GM12872 (cell line): ENCODE measurements around the gene RAD51B.

Experiments used
- TF ChIP-seq, protein P1 (sequence below): IDR thresholded peaks from 3 replicates; pipeline ENCODE4 v1.5.1; 2011; ENCODE audit warnings: low read depth, mild to moderate bottlenecking, low read length, moderate library complexity; ENCODE audit not compliant: insufficient read depth

Gene RAD51B

DNA sequence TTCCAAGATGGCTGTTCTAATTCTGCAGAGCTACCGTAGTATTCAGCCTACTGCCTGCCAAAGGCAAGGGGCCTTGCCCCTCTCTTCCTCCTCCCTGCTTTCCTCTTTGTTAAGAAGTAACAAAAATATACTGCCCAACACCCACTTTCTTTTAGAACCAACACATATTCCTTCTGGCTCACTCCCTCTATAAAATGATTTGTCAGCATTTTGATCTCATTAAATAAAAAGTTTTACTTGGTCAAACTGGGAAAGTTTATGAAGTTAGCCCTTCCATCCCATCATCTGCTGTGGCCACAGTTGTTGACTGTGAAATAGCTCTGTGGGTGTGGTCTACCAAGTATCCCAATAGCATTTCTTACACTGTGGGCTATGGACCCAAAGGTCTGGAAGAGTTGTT lies 500.9 kb downstream of the RAD51B start:
- TF ChIP-seq, protein P1, sequence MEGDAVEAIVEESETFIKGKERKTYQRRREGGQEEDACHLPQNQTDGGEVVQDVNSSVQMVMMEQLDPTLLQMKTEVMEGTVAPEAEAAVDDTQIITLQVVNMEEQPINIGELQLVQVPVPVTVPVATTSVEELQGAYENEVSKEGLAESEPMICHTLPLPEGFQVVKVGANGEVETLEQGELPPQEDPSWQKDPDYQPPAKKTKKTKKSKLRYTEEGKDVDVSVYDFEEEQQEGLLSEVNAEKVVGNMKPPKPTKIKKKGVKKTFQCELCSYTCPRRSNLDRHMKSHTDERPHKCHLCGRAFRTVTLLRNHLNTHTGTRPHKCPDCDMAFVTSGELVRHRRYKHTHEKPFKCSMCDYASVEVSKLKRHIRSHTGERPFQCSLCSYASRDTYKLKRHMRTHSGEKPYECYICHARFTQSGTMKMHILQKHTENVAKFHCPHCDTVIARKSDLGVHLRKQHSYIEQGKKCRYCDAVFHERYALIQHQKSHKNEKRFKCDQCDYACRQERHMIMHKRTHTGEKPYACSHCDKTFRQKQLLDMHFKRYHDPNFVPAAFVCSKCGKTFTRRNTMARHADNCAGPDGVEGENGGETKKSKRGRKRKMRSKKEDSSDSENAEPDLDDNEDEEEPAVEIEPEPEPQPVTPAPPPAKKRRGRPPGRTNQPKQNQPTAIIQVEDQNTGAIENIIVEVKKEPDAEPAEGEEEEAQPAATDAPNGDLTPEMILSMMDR = no peak

GRCh38 chr14:68322940-68323620 lies 503.5 kb downstream of the RAD51B start:
- TF ChIP-seq, protein P1 = no peak

DNA sequence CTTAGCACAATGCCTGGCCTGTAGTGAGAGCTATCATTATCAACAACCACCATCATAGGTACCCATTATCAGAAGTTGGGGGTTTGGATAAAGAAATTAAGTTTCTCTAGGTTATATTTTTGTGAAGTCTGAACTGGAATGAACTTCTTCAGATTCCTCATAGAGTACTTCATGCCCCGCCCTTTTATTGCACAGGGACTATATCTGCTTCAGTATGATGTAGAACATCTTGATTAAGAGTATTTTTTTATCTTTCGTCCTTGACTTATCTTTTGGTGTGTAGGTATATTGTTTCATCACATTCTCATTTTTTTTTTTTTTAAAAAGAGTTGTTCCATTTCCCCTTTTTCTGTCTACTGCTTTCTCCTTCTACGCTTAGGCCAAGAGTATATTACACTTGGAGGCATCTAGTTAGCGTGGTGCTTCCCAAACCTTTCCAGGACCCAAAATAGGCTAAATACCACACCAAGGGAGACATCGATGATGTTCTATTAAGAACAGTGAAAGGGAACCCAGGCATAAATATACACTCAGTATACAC lies 505.8 kb downstream of the RAD51B start:
- TF ChIP-seq, protein P1 = no peak

DNA sequence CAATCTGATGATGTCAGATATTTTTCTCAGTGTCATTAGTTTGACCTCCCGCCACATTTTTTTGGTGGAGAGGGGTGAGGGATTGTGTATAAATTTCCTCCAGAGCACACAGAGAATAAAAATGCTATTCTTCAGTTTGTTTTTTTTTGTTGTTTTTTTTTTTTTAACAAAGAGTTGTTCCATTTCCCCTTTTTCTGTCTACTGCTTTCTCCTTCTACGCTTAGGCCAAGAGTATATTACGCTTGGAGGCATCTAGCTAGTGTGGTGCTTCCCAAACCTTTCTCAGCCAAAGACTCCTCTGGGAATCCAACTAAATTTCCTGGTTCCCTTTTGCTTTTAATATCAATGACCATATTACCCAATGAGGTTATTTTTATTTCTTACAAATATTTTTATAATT lies 507.7 kb downstream of the RAD51B start:
- TF ChIP-seq, protein P1 = no peak

DNA sequence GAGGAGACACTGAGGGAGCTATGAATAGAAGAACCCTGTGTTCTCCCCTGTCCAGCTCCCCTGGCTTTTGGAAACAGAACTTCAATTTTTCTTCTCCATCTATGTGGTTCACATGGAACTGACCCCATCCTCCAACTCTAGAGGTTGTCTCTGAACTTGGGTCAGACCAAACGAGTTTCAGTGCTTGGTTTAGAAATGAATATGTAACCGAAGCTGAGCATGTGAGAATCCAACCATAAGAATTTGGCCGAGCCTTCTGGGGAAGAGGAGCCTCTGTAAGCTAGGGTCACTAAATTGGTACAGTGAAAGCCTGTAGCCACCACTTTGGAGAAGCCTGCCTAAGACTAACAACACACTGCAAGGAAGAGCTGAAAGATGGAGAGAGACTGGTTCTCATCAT lies 508.9 kb downstream of the RAD51B start:
- TF ChIP-seq, protein P1 = no peak

DNA sequence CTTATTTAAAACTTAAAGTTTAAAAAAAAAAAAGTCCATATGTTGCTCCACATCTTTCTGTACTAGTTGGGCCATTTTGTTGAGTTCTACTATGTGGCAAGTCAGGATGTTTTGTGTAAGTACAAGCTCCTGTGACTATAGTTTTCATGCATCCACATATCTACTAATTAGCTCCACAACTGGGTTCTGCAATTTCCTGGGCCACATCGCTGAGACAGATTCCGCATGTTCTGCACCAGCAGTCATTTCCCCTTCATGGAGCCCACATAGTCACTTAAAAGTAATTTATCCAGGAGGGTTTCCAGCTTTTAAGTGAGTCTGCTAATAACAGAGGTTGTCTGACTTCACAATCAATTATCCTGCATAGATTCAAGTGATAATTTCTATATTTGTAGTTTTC lies 511.8 kb downstream of the RAD51B start:
- TF ChIP-seq, protein P1 = no peak

DNA sequence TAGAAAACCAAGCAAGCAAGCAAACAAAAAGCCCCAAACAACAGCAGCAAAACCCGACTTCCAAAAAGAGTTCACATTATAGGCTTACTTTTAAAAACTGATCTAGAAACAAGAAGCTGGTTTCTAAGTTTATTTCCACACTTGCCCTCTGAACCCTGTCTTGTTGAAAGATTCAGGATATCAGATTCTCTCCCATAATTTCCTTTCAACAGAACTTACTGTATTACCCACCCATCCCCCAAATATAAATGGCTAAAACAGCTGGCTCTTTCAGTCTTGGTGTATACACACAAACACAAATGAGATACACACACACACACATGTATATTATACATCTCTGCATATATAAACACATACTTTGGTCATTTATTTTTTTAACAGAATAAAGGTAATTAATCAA lies 512.4 kb downstream of the RAD51B start:
- TF ChIP-seq, protein P1 = no peak
